ENCODE results near the gene CUL3.

Gene CUL3

GRCh38 chr2:224551693-224552092 is 33.5 kb downstream of the CUL3 start:
- no peak overlapping the region for H3K4me3 ChIP-seq (ENCODE audit: control insufficient read depth, low read depth, low read length)
- no peak for DNase-seq (ENCODE audit: low read depth)
- TF ChIP-seq CTCF (IDR thresholded peaks at IDR 0.05; ENCODE audit: control insufficient read depth, insufficient read depth, low read depth, low read length, missing control alignments): no peak

- DNase-seq (ENCODE audit: low read depth): no peak
- no peak overlapping the region for H3K4me3 ChIP-seq (ENCODE audit: control insufficient read depth, low read depth, low read length)
- no peak for TF ChIP-seq CTCF (IDR thresholded peaks at IDR 0.05; ENCODE audit: control insufficient read depth, insufficient read depth, low read depth, low read length, missing control alignments)
Observed at GRCh38 chr2:224546926-224547325, 38.2 kb downstream of the CUL3 start.

GRCh38 chr2:224545884-224546644 is 39.1 kb downstream of the CUL3 start:
- H3K4me3 ChIP-seq (ENCODE audit: control insufficient read depth, low read depth, low read length): no peak overlapping the region
- no peak for TF ChIP-seq CTCF (IDR thresholded peaks at IDR 0.05; ENCODE audit: control insufficient read depth, insufficient read depth, low read depth, low read length, missing control alignments)
- no peak for DNase-seq (ENCODE audit: low read depth)

GRCh38 chr2:224543939-224544338 is 41.2 kb downstream of the CUL3 start:
- DNase-seq (ENCODE audit: low read depth): no peak
- TF ChIP-seq CTCF (IDR thresholded peaks at IDR 0.05; ENCODE audit: control insufficient read depth, insufficient read depth, low read depth, low read length, missing control alignments): no peak
- H3K4me3 ChIP-seq (ENCODE audit: control insufficient read depth, low read depth, low read length): no peak overlapping the region

GRCh38 chr2:224538561-224539138 is 46.5 kb downstream of the CUL3 start:
- DNase-seq (ENCODE audit: low read depth): no peak
- no peak overlapping the region for H3K4me3 ChIP-seq (ENCODE audit: control insufficient read depth, low read depth, low read length)
- TF ChIP-seq CTCF (IDR thresholded peaks at IDR 0.05; ENCODE audit: control insufficient read depth, insufficient read depth, low read depth, low read length, missing control alignments): no peak

GRCh38 chr2:224532931-224533330 is 52.2 kb downstream of the CUL3 start:
- TF ChIP-seq CTCF (IDR thresholded peaks at IDR 0.05; ENCODE audit: control insufficient read depth, insufficient read depth, low read depth, low read length, missing control alignments): no peak
- no peak for DNase-seq (ENCODE audit: low read depth)
- H3K4me3 ChIP-seq (ENCODE audit: control insufficient read depth, low read depth, low read length): no peak overlapping the region
